HEK293 (cell line): ENCODE results near the gene COA8.
A peak's percentile ranks its signal among the peaks of the same experiment; 100 is the strongest.

Source experiments
- CTCF ChIA-PET: fragments of 350-600 bp; formaldehyde crosslinking; extraction: SDS; loops from one replicate; lab custom pipeline; 2021; ENCODE audit warnings: antibody characterized with exemption; lab: Yijun Ruan, JAX
- POLR2A ChIA-PET: fragments of 300-600 bp; formaldehyde crosslinking; extraction: SDS; loops from one replicate; lab custom pipeline; 2020; ENCODE audit warnings: antibody characterized with exemption, inconsistent platforms; lab: Yijun Ruan, JAX
- H3K27ac ChIP-seq: fragments of 200-500 bp; sonication (Bioruptor generic); 2 replicates; pipeline ENCODE4 v1.5.1; 2014; ENCODE audit warnings: low read depth, low read length, control low read depth, inconsistent platforms; ENCODE audit errors: extremely low read depth
- H3K36me3 ChIP-seq, 2 experiments: fragments of 200-500 bp in 1 of 2; sonication (Bioruptor generic) in 1 of 2; 1 replicate in 1 of 2; 2 replicates in 1 of 2; pipeline ENCODE4 v1.5.1; 2014 to 2017; ENCODE audit warnings: inconsistent platforms in 2 of 2, low read length in 2 of 2; ENCODE audit not compliant: control insufficient read depth in 2 of 2, insufficient read depth in 1 of 2
- H3K4me1 ChIP-seq: fragments of 200-500 bp; sonication (Bioruptor generic); 2 replicates; pipeline ENCODE4 v1.5.1; 2014; ENCODE audit warnings: mild to moderate bottlenecking, low read length, inconsistent platforms; ENCODE audit not compliant: control insufficient read depth, insufficient read depth
- H3K4me3 ChIP-seq: 2 replicates; pipeline ENCODE4 v1.5.1; 2011; ENCODE audit warnings: low read depth, mild to moderate bottlenecking, control low read depth, low read length, moderate library complexity
- H3K9me3 ChIP-seq: fragments of 200-500 bp; sonication (Bioruptor generic); 2 replicates; pipeline ENCODE4 v1.5.1; 2014; ENCODE audit warnings: low read depth, low read length, inconsistent platforms; ENCODE audit not compliant: control insufficient read depth, insufficient read depth
- BCL6B ChIP-seq: fragments of 450-650 bp; formaldehyde crosslinking; IDR thresholded peaks from 2 replicates; pipeline ENCODE4 v1.5.1; 2017; ENCODE audit warnings: missing biosample characterization, missing genetic modification characterization
- FEZF1 ChIP-seq: fragments of 450-650 bp; formaldehyde crosslinking; IDR thresholded peaks from 2 replicates; pipeline ENCODE4 v1.5.1; 2016; ENCODE audit warnings: missing biosample characterization, missing genetic modification characterization
- GFI1B ChIP-seq: fragments of 450-650 bp; formaldehyde crosslinking; IDR thresholded peaks from 2 replicates; pipeline ENCODE4 v1.5.1; 2016; ENCODE audit warnings: missing biosample characterization, missing genetic modification characterization
- GLIS1 ChIP-seq: fragments of 450-650 bp; formaldehyde crosslinking; IDR thresholded peaks from 2 replicates; pipeline ENCODE4 v1.5.1; 2016; ENCODE audit warnings: missing biosample characterization, missing genetic modification characterization
- HIC1 ChIP-seq: fragments of 450-650 bp; formaldehyde crosslinking; IDR thresholded peaks from 2 replicates; pipeline ENCODE4 v1.5.1; 2016; ENCODE audit warnings: missing biosample characterization, missing genetic modification characterization
- KLF8 ChIP-seq: fragments of 450-650 bp; formaldehyde crosslinking; IDR thresholded peaks from 2 replicates; pipeline ENCODE4 v1.5.1; 2016; ENCODE audit warnings: missing biosample characterization, missing genetic modification characterization
- OSR2 ChIP-seq: fragments of 450-650 bp; formaldehyde crosslinking; IDR thresholded peaks from 2 replicates; pipeline ENCODE4 v1.5.1; 2016; ENCODE audit warnings: missing biosample characterization, missing genetic modification characterization
- SP2 ChIP-seq: fragments of 450-650 bp; formaldehyde crosslinking; IDR thresholded peaks from 2 replicates; pipeline ENCODE4 v1.5.1; 2016; ENCODE audit warnings: missing biosample characterization, missing genetic modification characterization
- YY1 ChIP-seq: fragments of 450-650 bp; formaldehyde crosslinking; IDR thresholded peaks from 2 replicates; pipeline ENCODE4 v1.5.1; 2018; ENCODE audit warnings: missing biosample characterization, missing genetic modification characterization
- ZBTB10 ChIP-seq: fragments of 450-650 bp; formaldehyde crosslinking; IDR thresholded peaks from 2 replicates; pipeline ENCODE4 v1.5.1; 2016; ENCODE audit warnings: missing biosample characterization, missing genetic modification characterization
- ZIC2 ChIP-seq: fragments of 450-650 bp; formaldehyde crosslinking; IDR thresholded peaks from 2 replicates; pipeline ENCODE4 v1.5.1; 2016; ENCODE audit warnings: missing biosample characterization, missing genetic modification characterization
- ZNF174 ChIP-seq: fragments of 450-650 bp; formaldehyde crosslinking; IDR thresholded peaks from 2 replicates; pipeline ENCODE4 v1.5.0; 2017; ENCODE audit warnings: missing biosample characterization, mild to moderate bottlenecking, missing genetic modification characterization
- ZNF184 ChIP-seq: fragments of 450-650 bp; IDR thresholded peaks from 2 replicates; pipeline ENCODE4 v1.5.1; 2018; ENCODE audit warnings: missing biosample characterization, mild to moderate bottlenecking, missing genetic modification characterization
- ZNF211 ChIP-seq: fragments of 450-650 bp; formaldehyde crosslinking; IDR thresholded peaks from 2 replicates; pipeline ENCODE4 v1.5.1; 2016; ENCODE audit warnings: low read depth, missing biosample characterization, missing genetic modification characterization
- ZNF48 ChIP-seq: fragments of 450-650 bp; formaldehyde crosslinking; IDR thresholded peaks from 2 replicates; pipeline ENCODE4 v1.5.1; 2016; ENCODE audit warnings: missing biosample characterization, missing genetic modification characterization
- ZNF501 ChIP-seq: fragments of 450-650 bp; formaldehyde crosslinking; IDR thresholded peaks from 2 replicates; pipeline ENCODE4 v1.5.1; 2016; ENCODE audit warnings: missing biosample characterization, missing genetic modification characterization
- ZNF513 ChIP-seq: fragments of 450-650 bp; IDR thresholded peaks from 2 replicates; pipeline ENCODE4 v1.5.1; 2018; ENCODE audit warnings: missing biosample characterization, missing genetic modification characterization
- ZNF530 ChIP-seq: fragments of 450-650 bp; formaldehyde crosslinking; IDR thresholded peaks from 2 replicates; pipeline ENCODE4 v1.5.1; 2016; ENCODE audit warnings: low read depth, missing biosample characterization, missing genetic modification characterization
- ZNF549 ChIP-seq: fragments of 450-650 bp; IDR thresholded peaks from 2 replicates; pipeline ENCODE4 v1.5.1; 2018; ENCODE audit warnings: missing biosample characterization, missing genetic modification characterization, mild to moderate bottlenecking, inconsistent platforms, moderate library complexity
- ZNF624 ChIP-seq: fragments of 450-650 bp; formaldehyde crosslinking; IDR thresholded peaks from 2 replicates; pipeline ENCODE4 v1.5.1; 2017; ENCODE audit warnings: missing biosample characterization, missing genetic modification characterization
- ZNF660 ChIP-seq: fragments of 450-650 bp; IDR thresholded peaks from 2 replicates; pipeline ENCODE4 v1.5.1; 2018; ENCODE audit warnings: missing biosample characterization, mild to moderate bottlenecking, missing genetic modification characterization
- ZNF704 ChIP-seq: fragments of 450-650 bp; formaldehyde crosslinking; IDR thresholded peaks from 2 replicates; pipeline ENCODE4 v1.5.1; 2016; ENCODE audit warnings: missing biosample characterization, missing genetic modification characterization

Gene COA8

GRCh38 chr14:103518422-103519042, 44.2 kb upstream of the COA8 start (continued):
- peak; percentile 32; the same call in 1 of the 2 replicates for TF ChIP-seq HIC1
- TF ChIP-seq ZNF704 (tag by site-specific recombination), result no peak
- TF ChIP-seq ZNF624 (tag by site-specific recombination), result no peak
- TF ChIP-seq ZNF211 (tag by site-specific recombination), result no peak
- TF ChIP-seq GFI1B (tag by site-specific recombination), result no peak
- 0 out of 2 replicates have a peak, but pooled peaks have one; percentile 46 for TF ChIP-seq YY1 (tag by site-specific recombination)
- no peak for TF ChIP-seq ZNF48 (tag by site-specific recombination)
- TF ChIP-seq GLIS1, result peak; percentile 73
- TF ChIP-seq ZNF660 (tag by site-specific recombination), result peak; percentile 49; the same call in 1 of the 2 replicates
- TF ChIP-seq ZNF501 (tag by site-specific recombination), result no peak; the same call in 1 of the 2 replicates

- CTCF ChIA-PET, result interaction anchor here (0.7 to 3.9 kb wide), 21 partner anchors 9 to 385 kb away, joined by 3 to 48 read pairs (median 5); partner anchors contain the start of gene TRMT61A
- POLR2A ChIA-PET, result interaction anchor here (0.7 to 2.7 kb wide), 12 partner anchors 9 to 187 kb away, joined by 3 to 24 read pairs (median 4); partner anchors contain the start of genes EIF5 and TRMT61A
- Histone ChIP-seq H3K9me3 (no peaks in the 10 kb centered on the region), H3K4me3 (no peak overlapping the region), H3K4me1 (peaks cover 15% of the 10 kb centered on the region), H3K27ac (peak overlapping the region; percentile 99), H3K36me3 (peaks cover 0 to 33% of the 10 kb centered on the region in 2 experiments; a peak in 1 of 3 replicates)
- TF ChIP-seq ZNF211 (tag by site-specific recombination) (no peak), ZNF549 (tag by site-specific recombination) (no peak), ZNF513 (no peak), KLF8 (peak; percentile 96), BCL6B (tag by site-specific recombination) (no peak), ZIC2 (tag by site-specific recombination) (no peak), ZNF184 (tag by site-specific recombination) (0 out of 2 replicates have a peak, but pooled peaks have one; percentile 13), ZNF501 (tag by site-specific recombination) (peak; percentile 46; the same call in 1 of the 2 replicates), OSR2 (peak; percentile 55; the same call in 1 of the 2 replicates), ZNF174 (tag by site-specific recombination) (no peak), SP2 (peak; percentile 66), ZBTB10 (no peak; the same call in 1 of the 2 replicates), FEZF1 (tag by site-specific recombination) (no peak; the same call in 1 of the 2 replicates), ZNF530 (tag by site-specific recombination) (no peak)
Measured at GRCh38 chr14:103519043-103519836, 43.5 kb upstream of the COA8 start.
